ENCODE results near the gene SNX27. TPM values are rescaled to one million over a fixed set of nuclear protein-coding genes. Genes with fewer than 3 reads are reported as not detected.

The SNX27 gene
- total and polyA plus RNA-seq, 7 donors, result 10.7 to 47.2 (median 41.0) TPM

GRCh38 chr1:151568626-151569088, 43.2 kb upstream of the SNX27 start:
- Histone ChIP-seq H3K9me3 (no peaks in the 10 kb centered on the region), H3K27me3 (ENCODE audit: insufficient read depth in 3 of 3, low read length in 2 of 3) (no peaks in the 10 kb centered on the region), H3K36me3 (ENCODE audit: insufficient read depth in 1 of 2, low read depth in 1 of 2) (peaks cover 0 to 10% of the 10 kb centered on the region in 2 donors), H3K27ac (no peak overlapping the region), H3K4me3 (no peak overlapping the region), H3K4me1 (no peaks in the 10 kb centered on the region)
- TF ChIP-seq CTCF (IDR thresholded peaks at IDR 0.05), result no peak
- intact Hi-C loops (cut with DNase I), result no loop called here
- ATAC-seq, result no peak
- WGBS, 3 donors, result 78 to 82% (median 80%) methylated on average over 3 of the region's 3 CpGs
- DNase-seq, result no peak

- no peaks in the 10 kb centered on the region for H3K9me3 ChIP-seq
- H3K4me3 ChIP-seq, result no peak overlapping the region
- intact Hi-C loops (cut with DNase I), result no loop called here
- peaks cover 0 to 19% of the 10 kb centered on the region in 2 donors for H3K36me3 ChIP-seq (ENCODE audit: insufficient read depth in 1 of 2, low read depth in 1 of 2)
- H3K4me1 ChIP-seq, result no peaks in the 10 kb centered on the region
- no peak for TF ChIP-seq CTCF (IDR thresholded peaks at IDR 0.05)
- no peaks in the 10 kb centered on the region for H3K27me3 ChIP-seq (ENCODE audit: insufficient read depth in 3 of 3, low read length in 2 of 3)
- H3K27ac ChIP-seq, result no peak overlapping the region
- 65 to 94% (median 71%) methylated on average over 1 of the region's 1 CpG for WGBS, 3 donors
- DNase-seq (no peak), ATAC-seq (no peak)
These were observed 41.0 kb upstream of the SNX27 start for GRCh38 chr1:151570819-151571218.

- Histone ChIP-seq H3K27ac (no peak overlapping the region), H3K4me3 (no peak overlapping the region), H3K9me3 (no peaks in the 10 kb centered on the region), H3K36me3 (ENCODE audit: insufficient read depth in 1 of 2, low read depth in 1 of 2) (peaks cover 0 to 17% of the 10 kb centered on the region in 2 donors), H3K4me1 (no peaks in the 10 kb centered on the region), H3K27me3 (ENCODE audit: insufficient read depth in 3 of 3, low read length in 2 of 3) (no peaks in the 10 kb centered on the region)
- 74 to 79% (median 79%) methylated on average over 12 of the region's 12 CpGs for WGBS, 3 donors
- TF ChIP-seq CTCF (IDR thresholded peaks at IDR 0.05), result no peak
- ATAC-seq (no peak), DNase-seq (no peak)
- intact Hi-C loops (cut with DNase I), result no loop called here
These were observed 37.0 kb upstream of the SNX27 start for GRCh38 chr1:151574575-151575529.

GRCh38 chr1:151577173-151577572, 34.7 kb upstream of the SNX27 start:
- Histone ChIP-seq H3K27me3 (ENCODE audit: insufficient read depth in 3 of 3, low read length in 2 of 3) (no peaks in the 10 kb centered on the region), H3K27ac (no peak overlapping the region), H3K9me3 (no peaks in the 10 kb centered on the region), H3K4me3 (no peak overlapping the region), H3K4me1 (no peaks in the 10 kb centered on the region), H3K36me3 (ENCODE audit: insufficient read depth in 1 of 2, low read depth in 1 of 2) (peaks cover 0 to 17% of the 10 kb centered on the region in 2 donors)
- no peak for ATAC-seq
- no peak for DNase-seq
- no peak for TF ChIP-seq CTCF (IDR thresholded peaks at IDR 0.05)
- 93 to 98% (median 98%) methylated on average over 2 of the region's 2 CpGs for WGBS, 3 donors
- intact Hi-C loops (cut with DNase I), result no loop called here

Measured in psoas muscle (tissue), 8 donors.